ENCODE results near the gene GASK1A.

The GASK1A gene

DNA sequence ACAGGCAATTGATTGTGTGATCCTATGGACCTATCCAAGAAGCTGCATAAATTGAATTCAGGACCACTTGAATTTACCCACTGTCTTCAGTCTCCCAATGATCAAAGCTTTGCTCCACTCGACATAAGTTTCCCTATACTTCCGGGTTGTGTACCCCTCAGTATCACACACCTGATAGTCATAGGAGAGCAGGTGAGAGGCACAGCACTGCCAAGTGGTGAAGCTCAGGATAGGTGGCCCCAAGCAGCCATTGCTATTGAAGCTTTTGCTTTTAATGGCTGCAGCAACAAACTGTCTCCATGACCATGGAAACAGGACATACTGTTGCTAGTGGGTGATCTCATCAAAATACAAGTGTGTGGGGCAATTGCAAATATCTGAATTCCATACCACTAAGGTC lies 27.7 kb downstream of the GASK1A start:
- POLR2A ChIA-PET, result no interaction called here

GRCh38 chr3:43009547-43009946 lies 30.4 kb downstream of the GASK1A start:
- ChIA-PET POLR2A (no interaction called here), CTCF (no interaction called here)
- DNase-seq (ENCODE audit: extremely low spot score), result no peak
- no peak for TF ChIP-seq CTCF (IDR thresholded peaks at IDR 0.05; ENCODE audit: control extremely low read depth, extremely low read depth, low read depth, missing control alignments)

More for the DNA sequence above, 27.7 kb downstream of the GASK1A start:
- CTCF ChIA-PET, result interaction anchor here (1.6 to 2.0 kb wide), 2 partner anchors 17 to 45 kb away, joined by 4 to 5 read pairs; no protein-coding TSS in a partner anchor
- no peak for TF ChIP-seq CTCF (IDR thresholded peaks at IDR 0.05; ENCODE audit: control extremely low read depth, extremely low read depth, low read depth, missing control alignments)
- DNase-seq (ENCODE audit: extremely low spot score), result no peak

- POLR2A ChIA-PET, result no interaction called here
- no peak for TF ChIP-seq CTCF (IDR thresholded peaks at IDR 0.05; ENCODE audit: control extremely low read depth, extremely low read depth, low read depth, missing control alignments)
- no peak for DNase-seq (ENCODE audit: extremely low spot score)
- CTCF ChIA-PET, result no interaction called here
Measured at GRCh38 chr3:43010638-43011037, 31.5 kb downstream of the GASK1A start.

DNA sequence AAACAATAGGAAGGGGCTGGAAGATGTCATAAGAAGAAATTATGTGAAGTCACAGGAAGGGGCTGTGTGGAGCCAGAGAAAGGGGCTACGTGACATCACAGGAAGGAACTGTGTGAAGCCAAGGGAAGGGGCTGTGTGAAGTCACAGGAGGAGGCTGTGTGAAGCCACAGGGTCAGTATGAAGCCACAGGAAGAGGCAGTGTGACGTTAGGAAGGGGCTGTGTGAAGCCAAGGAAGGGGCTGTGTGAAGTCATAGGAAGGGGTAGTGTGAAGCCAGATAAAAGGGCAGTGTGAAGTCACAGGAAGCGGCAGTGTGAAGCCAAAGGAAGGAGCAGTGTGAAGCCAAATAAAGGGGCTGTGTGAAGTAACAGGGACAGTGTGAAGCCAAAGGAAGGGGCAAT lies 32.5 kb downstream of the GASK1A start:
- DNase-seq (ENCODE audit: extremely low spot score), result no peak
- POLR2A ChIA-PET, result no interaction called here
- CTCF ChIA-PET, result no interaction called here
- TF ChIP-seq CTCF (IDR thresholded peaks at IDR 0.05; ENCODE audit: control extremely low read depth, extremely low read depth, low read depth, missing control alignments), result no peak

- no peak for TF ChIP-seq CTCF (IDR thresholded peaks at IDR 0.05; ENCODE audit: control extremely low read depth, extremely low read depth, low read depth, missing control alignments)
- CTCF ChIA-PET, result no interaction called here
- no peak for DNase-seq (ENCODE audit: extremely low spot score)
- POLR2A ChIA-PET, result no interaction called here
Measured at GRCh38 chr3:43012174-43012573, 33.1 kb downstream of the GASK1A start.

GRCh38 chr3:43013256-43013655 lies 34.1 kb downstream of the GASK1A start:
- ChIA-PET POLR2A (no interaction called here), CTCF (no interaction called here)
- TF ChIP-seq CTCF (IDR thresholded peaks at IDR 0.05; ENCODE audit: control extremely low read depth, extremely low read depth, low read depth, missing control alignments), result no peak
- no peak for DNase-seq (ENCODE audit: extremely low spot score)

DNA sequence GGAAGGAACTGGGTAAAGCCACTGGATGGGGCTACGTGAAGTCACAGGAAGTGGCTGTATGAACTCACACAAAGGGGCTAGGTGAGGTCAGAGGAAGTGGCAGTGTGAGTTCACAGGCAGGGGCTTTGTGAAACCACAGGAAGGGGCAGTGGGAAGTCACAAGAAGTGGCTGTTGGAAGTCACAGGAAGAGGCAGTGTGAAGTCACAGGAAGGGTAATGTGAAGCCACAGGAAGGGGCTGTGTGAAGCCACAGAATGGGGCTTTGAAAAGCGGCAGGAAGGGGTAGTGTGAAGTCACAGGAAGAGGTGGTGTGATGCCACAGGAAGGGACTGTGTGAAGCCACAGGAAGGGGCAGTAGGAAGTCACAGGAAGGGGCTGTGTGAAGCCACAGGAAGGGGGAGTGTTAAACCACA lies 34.6 kb downstream of the GASK1A start:
- POLR2A ChIA-PET, result no interaction called here
- no peak for DNase-seq (ENCODE audit: extremely low spot score)
- no peak for TF ChIP-seq CTCF (IDR thresholded peaks at IDR 0.05; ENCODE audit: control extremely low read depth, extremely low read depth, low read depth, missing control alignments)
- CTCF ChIA-PET, result no interaction called here

Measured in GM10248 (cell line).